Psoas muscle (tissue), 8 donors: ENCODE measurements around the gene HPSE2. TPM values are rescaled to one million over a fixed set of nuclear protein-coding genes. Genes with fewer than 3 reads are reported as not detected.
A peak's percentile ranks its signal among the peaks of the same experiment; 100 is the strongest.

Source experiments
- ATAC-seq, 4 donors: fragments of 200-7000 bp; cut with Tn5 transposase; one replicate each; pipeline ENCODE4 v1.9.1; 2020; ENCODE audit warnings: moderate library complexity in 3 of 4, mild to moderate bottlenecking in 2 of 4
- DNase-seq, 2 donors: peaks; one replicate each; pipeline ENCODE4 v3.0.0-alpha.2; 2020
- H3K27ac ChIP-seq: fragments of 200-600 bp; one replicate; pipeline ENCODE4 v1.8.0; 2022
- H3K27me3 ChIP-seq, 3 donors: fragments of 200-600 bp in 1 of 3; one replicate each; pipeline versions ENCODE4 v1.6.1 to v1.8.0; 2013 to 2022; ENCODE audit warnings: low read length in 2 of 3, mild to moderate bottlenecking in 2 of 3, moderate library complexity in 1 of 3; ENCODE audit not compliant: insufficient read depth in 3 of 3
- H3K36me3 ChIP-seq, 2 donors: fragments of 200-600 bp in 1 of 2; one replicate each; pipeline versions ENCODE4 v1.6.1 to v1.8.0; 2013 to 2022; ENCODE audit warnings: low read depth in 1 of 2, mild to moderate bottlenecking in 1 of 2, moderate library complexity in 1 of 2; ENCODE audit not compliant: insufficient read depth in 1 of 2
- H3K4me1 ChIP-seq: fragments of 200-600 bp; one replicate; pipeline ENCODE4 v1.8.0; 2022
- H3K4me3 ChIP-seq: fragments of 200-600 bp; one replicate; pipeline ENCODE4 v1.8.0; 2022; ENCODE audit warnings: mild to moderate bottlenecking
- H3K9me3 ChIP-seq: fragments of 200-600 bp; one replicate; pipeline ENCODE4 v1.8.0; 2022
- CTCF ChIP-seq: fragments of 200-600 bp; IDR thresholded peaks from one replicate; pipeline ENCODE4 v1.8.0; 2022; ENCODE audit warnings: antibody characterized with exemption
- WGBS, 3 donors: extraction: QIAGEN DNeasy Blood & Tissue Kit; methylation state at CpG; one replicate each; pipeline versions ENCODE4 v1.1.6 to v1.1.7; 2013; 5-methylcytosine and 5-hydroxymethylcytosine counted together
- intact Hi-C, 2 donors: fragments of 100-400 bp; cut with DNase I; formaldehyde crosslinking; loops; one replicate each; pipeline versions ENCODE4 v1.11.0 to v1.14.2; 2022
- polyA plus RNA-seq, 3 donors: library from polyadenylated mRNA; stranded (reverse); fragments of 200-250 nt; gene quantifications; one replicate each; pipeline ENCODE4 v1.2.3, GENCODE V29; 2013
- total RNA-seq, 4 donors: library from RNA; stranded (reverse); fragmentation: NEBNext Ultra II Directional in 2 of 4; extraction: Animal tissue kit (Norgen Biotek cat#: 25700) in 2 of 4; gene quantifications; one replicate each; pipeline versions ENCODE4 v1.2.1 to v1.2.4, GENCODE V29; 2021 to 2023
- donor health status: healthy with polysubstance abuse.
- donor health status: DM: no; HTN: no; CAD: no; lungs with moderate emphysema.
- donor health status: Bipolar disorder and iron deficiency.
- donor health status: healthy.
- donor health status: DM: yes; HTN: yes; CAD: no.
- donor health status: DM: no; HTN: no; CAD: no.
- donor health status: DM: no; HTN: no; CAD: no.
- donor health status: DM: yes; HTN: yes; CAD: no.

Gene HPSE2
- total and polyA plus RNA-seq, 7 donors = 0.01 to 0.17 (median 0.03) TPM; not detected in 4

- intact Hi-C loops = loop anchor here (1.0 to 5.0 kb wide), 4 partner anchors 197 to 780 kb away; no protein-coding TSS in a partner anchor
- no peak for TF ChIP-seq CTCF
- ATAC-seq (peak in 2 of 4 donors; percentile 4 to 23), DNase-seq (no peak)
- Histone ChIP-seq H3K4me3 (no peak overlapping the region), H3K27ac (no peak overlapping the region), H3K27me3 (no peaks in the 10 kb centered on the region), H3K36me3 (no peaks in the 10 kb centered on the region), H3K9me3 (no peaks in the 10 kb centered on the region), H3K4me1 (peaks cover 3% of the 10 kb centered on the region)
- WGBS, 3 donors = 68 to 70% (median 69%) methylated on average over 15 of the region's 15 CpGs
These were observed 768.7 kb downstream of the HPSE2 start for GRCh38 chr10:98466861-98467505.

GRCh38 chr10:98465866-98466265 is 769.8 kb downstream of the HPSE2 start:
- H3K4me1 ChIP-seq = peaks cover 3% of the 10 kb centered on the region
- 88 to 97% (median 93%) methylated on average over 3 of the region's 3 CpGs for WGBS, 3 donors
- no peak for TF ChIP-seq CTCF
- H3K36me3 ChIP-seq = no peaks in the 10 kb centered on the region
- no peak overlapping the region for H3K27ac ChIP-seq
- DNase-seq (no peak), ATAC-seq (no peak)
- intact Hi-C loops = loop anchor here in 1 of 2 donors (2.0 to 5.0 kb wide), 2 partner anchors 199 to 781 kb away; no protein-coding TSS in a partner anchor
- H3K4me3 ChIP-seq = no peak overlapping the region
- H3K9me3 ChIP-seq = no peaks in the 10 kb centered on the region
- no peaks in the 10 kb centered on the region for H3K27me3 ChIP-seq

GRCh38 chr10:98463976-98464754 is 771.5 kb downstream of the HPSE2 start:
- H3K27me3 ChIP-seq = no peaks in the 10 kb centered on the region
- H3K27ac ChIP-seq = no peak overlapping the region
- ATAC-seq (no peak), DNase-seq (no peak)
- H3K36me3 ChIP-seq = no peaks in the 10 kb centered on the region
- peaks cover 10% of the 10 kb centered on the region for H3K4me1 ChIP-seq
- 65 to 74% (median 65%) methylated on average over 8 of the region's 8 CpGs for WGBS, 3 donors
- no peak for TF ChIP-seq CTCF
- no peak overlapping the region for H3K4me3 ChIP-seq
- H3K9me3 ChIP-seq = no peaks in the 10 kb centered on the region
- intact Hi-C loops = no loop called here

- Histone ChIP-seq H3K4me3 (no peak overlapping the region), H3K36me3 (no peaks in the 10 kb centered on the region), H3K4me1 (peaks cover 10% of the 10 kb centered on the region), H3K27ac (no peak overlapping the region), H3K9me3 (no peaks in the 10 kb centered on the region), H3K27me3 (no peaks in the 10 kb centered on the region)
- WGBS, 3 donors = 91 to 92% (median 91%) methylated on average over 6 of the region's 6 CpGs
- intact Hi-C loops = no loop called here
- ATAC-seq = no peak
- no peak for DNase-seq
- no peak for TF ChIP-seq CTCF
These were observed 772.6 kb downstream of the HPSE2 start for GRCh38 chr10:98463016-98463415.
